Prostate gland (tissue), 2 donors: ENCODE data around the gene CHST11.

ENCODE experiments used
- CTCF ChIP-seq, 4 experiments: fragments of 200-600 bp in 2 of 4; fragments of 450-650 bp in 2 of 4; sonication (generic) in 2 of 4; IDR thresholded peaks; 1 replicate in 3 of 4; 2 replicates in 1 of 4; pipeline ENCODE4 v1.5.1; 2016 to 2019; ENCODE audit warnings: antibody characterized with exemption in 4 of 4, mild to moderate bottlenecking in 2 of 4, moderate library complexity in 2 of 4
- POLR2A ChIP-seq: fragments of 450-650 bp; IDR thresholded peaks from one replicate; pipeline ENCODE4 v1.6.1; 2016; ENCODE audit warnings: antibody characterized with exemption, mild to moderate bottlenecking

- TF ChIP-seq CTCF (IDR thresholded peaks at IDR 0.05) (no peak), POLR2A (no peak)
These were observed 312.4 kb downstream of the CHST11 start for GRCh38 chr12:104769144-104769561.
